SK-N-SH (cell line): Measurements from ENCODE around the gene IL17RA. TPM values are rescaled to one million over a fixed set of nuclear protein-coding genes. Genes with fewer than 3 reads are reported as not detected.

Experiments
- CTCF ChIA-PET: fragments of 300-600, 350-600 bp; formaldehyde crosslinking; extraction: SDS; loops from one replicate; lab custom pipeline; 2021; lab: Yijun Ruan, JAX
- POLR2A ChIA-PET: fragments of 350-600 bp; sonication (Branson Sonifier 250); formaldehyde crosslinking; extraction: SDS; loops from one replicate; lab custom pipeline; 2020; ENCODE audit warnings: antibody characterized with exemption, inconsistent platforms; lab: Yijun Ruan, JAX
- DNase-seq: peaks from one replicate; pipeline ENCODE4 v3.0.0; 2012
- H2AFZ ChIP-seq: fragments of 200-600 bp; sonication (generic); 2 replicates; pipeline ENCODE4 v1.8.1; 2016; ENCODE audit warnings: antibody characterized with exemption, mild to moderate bottlenecking, low read depth
- H3F3A ChIP-seq: fragments of 200-600 bp; sonication (generic); replicated peaks from 2 replicates; pipeline ENCODE3; 2016; ENCODE audit warnings: antibody characterized with exemption, mild to moderate bottlenecking; ENCODE audit not compliant: insufficient read depth
- H3K27ac ChIP-seq, 2 experiments: fragments of 200-500 bp in 1 of 2; fragments of 200-600 bp in 1 of 2; sonication (Bioruptor generic) in 1 of 2; sonication (generic), shearing (Covaris generic) in 1 of 2; 2 replicates each; pipeline versions ENCODE4 v1.5.1 to v1.6.1; 2014 to 2016; ENCODE audit warnings: low read depth in 2 of 2, inconsistent platforms in 1 of 2, low read length in 1 of 2, mild to moderate bottlenecking in 1 of 2, mixed read lengths in 1 of 2
- H3K27me3 ChIP-seq: fragments of 200-600 bp; sonication (generic), shearing (Covaris generic); 2 replicates; pipeline ENCODE4 v1.6.1; 2016; ENCODE audit warnings: mixed run types; ENCODE audit not compliant: insufficient read depth
- H3K36me3 ChIP-seq, 2 experiments: fragments of 200-500 bp in 1 of 2; fragments of 200-600 bp in 1 of 2; sonication (Bioruptor generic) in 1 of 2; sonication (generic) in 1 of 2; replicated peaks in 1 of 2; 2 replicates each; pipeline versions ENCODE3 to v1.5.1; 2014 to 2016; ENCODE audit warnings: low read length in 1 of 2, mild to moderate bottlenecking in 1 of 2; ENCODE audit not compliant: insufficient read depth in 2 of 2, control insufficient read depth in 1 of 2
- H3K4me1 ChIP-seq, 2 experiments: fragments of 200-500 bp in 1 of 2; fragments of 200-600 bp in 1 of 2; sonication (Bioruptor generic) in 1 of 2; sonication (generic), shearing (Covaris generic) in 1 of 2; 2 replicates each; pipeline versions ENCODE4 v1.5.1 to v1.6.1; 2014 to 2016; ENCODE audit warnings: low read depth in 1 of 2, low read length in 1 of 2, mixed run types in 1 of 2; ENCODE audit not compliant: insufficient read depth in 2 of 2, control insufficient read depth in 1 of 2
- H3K4me2 ChIP-seq: fragments of 200-600 bp; sonication (generic), shearing (Covaris generic); 2 replicates; pipeline ENCODE4 v1.6.1; 2017; ENCODE audit warnings: mixed run types
- H3K4me3 ChIP-seq, 2 experiments: fragments of 200-500 bp in 1 of 2; fragments of 200-600 bp in 1 of 2; sonication (Bioruptor generic) in 1 of 2; sonication (generic), shearing (Covaris generic) in 1 of 2; 2 replicates each; pipeline versions ENCODE4 v1.5.1 to v1.8.1; 2014 to 2016; ENCODE audit warnings: low read depth in 2 of 2, inconsistent platforms in 1 of 2, low read length in 1 of 2, mild to moderate bottlenecking in 1 of 2, mixed read lengths in 1 of 2, moderate library complexity in 1 of 2
- H3K79me2 ChIP-seq: fragments of 200-600 bp; sonication (generic); 2 replicates; pipeline ENCODE4 v1.8.1; 2017; ENCODE audit warnings: mild to moderate bottlenecking; ENCODE audit not compliant: insufficient read depth
- H3K9ac ChIP-seq: fragments of 200-600 bp; sonication (generic); 2 replicates; pipeline ENCODE4 v1.6.1; 2017; ENCODE audit warnings: mixed run types
- H3K9me2 ChIP-seq: fragments of 200-600 bp; sonication (generic); 2 replicates; pipeline ENCODE4 v1.6.1; 2017; ENCODE audit warnings: mixed run types
- H3K9me3 ChIP-seq: fragments of 200-600 bp; sonication (generic); 2 replicates; pipeline ENCODE4 v1.6.1; 2017; ENCODE audit warnings: mixed run types, mild to moderate bottlenecking, moderate library complexity
- H4K20me1 ChIP-seq: fragments of 200-600 bp; sonication (generic); 2 replicates; pipeline ENCODE4 v1.6.1; 2017; ENCODE audit warnings: mild to moderate bottlenecking, mixed run types; ENCODE audit not compliant: insufficient read depth
- CHD2 ChIP-seq: fragments of 150-350 bp; IDR thresholded peaks from 2 replicates; pipeline ENCODE4 v1.6.1; 2018; ENCODE audit warnings: low read length; ENCODE audit not compliant: partially characterized antibody
- MEF2A ChIP-seq: IDR thresholded peaks from 2 replicates; pipeline ENCODE4 v1.4.0; 2012; ENCODE audit warnings: low read depth, borderline replicate concordance
- WGBS: methylation state at CpG from one replicate; pipeline ENCODE4 v1.1.6; 2017; ENCODE audit warnings: low lambda C conversion rate; 5-methylcytosine and 5-hydroxymethylcytosine counted together
- polyA plus RNA-seq, 3 experiments: library from polyadenylated mRNA; depleted of rRNA; stranded (reverse); fragments of >200 nt; gene quantifications; 2 replicates each; pipeline ENCODE4 v1.2.3, GENCODE V29; 2012
- TF ChIP-seq, protein P1 (sequence below): IDR thresholded peaks from 2 replicates; pipeline ENCODE4 v1.4.0; 2012; ENCODE audit warnings: low read depth
- TF ChIP-seq, protein P2 (sequence below): IDR thresholded peaks from 2 replicates; pipeline ENCODE4; 2012
- TF ChIP-seq, protein P3 (sequence below): fragments of 150-350 bp; IDR thresholded peaks from 2 replicates; pipeline ENCODE4 v1.6.1; 2016; ENCODE audit warnings: mild to moderate bottlenecking, low read depth, low read length
- TF ChIP-seq, protein P4 (sequence below): IDR thresholded peaks from 2 replicates; pipeline ENCODE4 v1.6.1; 2012; ENCODE audit warnings: mild to moderate bottlenecking, low read depth, low read length, moderate library complexity
- TF ChIP-seq, protein P5 (sequence below): fragments of 150-350 bp; IDR thresholded peaks from 2 replicates; pipeline ENCODE4 v1.6.1; 2017; ENCODE audit warnings: antibody characterized with exemption, low read length, low read depth, borderline replicate concordance

IL17RA gene
- polyA plus RNA-seq, 1 of the 3 experiments (the other 2 are of a cell fraction): 4.5 TPM

DNA sequence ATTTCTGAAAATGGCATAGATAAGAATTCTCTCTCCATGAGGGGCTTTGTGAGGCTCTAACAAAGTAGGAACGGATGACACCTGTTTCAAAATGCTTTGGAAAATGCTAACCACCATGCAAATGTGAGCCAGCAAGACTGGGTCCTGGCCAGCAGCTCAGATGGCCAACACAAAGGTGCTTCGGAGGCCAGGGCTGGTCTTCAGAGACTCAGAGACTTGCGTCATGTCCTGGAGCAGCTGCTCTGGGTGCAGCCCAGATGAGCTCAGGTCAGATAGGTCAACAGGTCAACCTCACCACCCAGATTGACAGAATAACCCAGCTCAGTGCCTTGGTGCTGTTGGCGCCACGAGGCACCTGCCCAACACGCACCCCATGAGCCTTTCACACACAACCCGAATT is 48.3 kb downstream of the IL17RA start:
- Histone ChIP-seq H2AFZ (no peak overlapping the region), H4K20me1 (no peaks in the 10 kb centered on the region), H3K27me3 (no peaks in the 10 kb centered on the region), H3K36me3 (peaks cover 0 to 11% of the 10 kb centered on the region in 2 experiments), H3K27ac (no peak overlapping the region), H3K9me2 (no peaks in the 10 kb centered on the region), H3F3A (no peaks in the 10 kb centered on the region), H3K4me2 (no peak overlapping the region), H3K79me2 (no peaks in the 10 kb centered on the region), H3K9me3 (no peaks in the 10 kb centered on the region), H3K4me1 (no peaks in the 10 kb centered on the region; a peak in 1 of 4 replicates), H3K4me3 (no peak overlapping the region), H3K9ac (no peak overlapping the region)
- DNase-seq: no peak
- CTCF ChIA-PET: interaction anchor here (3.8 kb wide), 1 partner anchor 39 kb away, joined by 15 read pairs; no protein-coding TSS in a partner anchor
- POLR2A ChIA-PET: no interaction called here
- TF ChIP-seq, protein P1, sequence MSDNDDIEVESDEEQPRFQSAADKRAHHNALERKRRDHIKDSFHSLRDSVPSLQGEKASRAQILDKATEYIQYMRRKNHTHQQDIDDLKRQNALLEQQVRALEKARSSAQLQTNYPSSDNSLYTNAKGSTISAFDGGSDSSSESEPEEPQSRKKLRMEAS: no peak
- TF ChIP-seq, protein P2, sequence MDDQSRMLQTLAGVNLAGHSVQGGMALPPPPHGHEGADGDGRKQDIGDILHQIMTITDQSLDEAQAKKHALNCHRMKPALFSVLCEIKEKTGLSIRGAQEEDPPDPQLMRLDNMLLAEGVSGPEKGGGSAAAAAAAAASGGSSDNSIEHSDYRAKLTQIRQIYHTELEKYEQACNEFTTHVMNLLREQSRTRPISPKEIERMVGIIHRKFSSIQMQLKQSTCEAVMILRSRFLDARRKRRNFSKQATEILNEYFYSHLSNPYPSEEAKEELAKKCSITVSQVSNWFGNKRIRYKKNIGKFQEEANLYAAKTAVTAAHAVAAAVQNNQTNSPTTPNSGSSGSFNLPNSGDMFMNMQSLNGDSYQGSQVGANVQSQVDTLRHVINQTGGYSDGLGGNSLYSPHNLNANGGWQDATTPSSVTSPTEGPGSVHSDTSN: no peak
- no peak for TF ChIP-seq MEF2A
- TF ChIP-seq, protein P3, sequence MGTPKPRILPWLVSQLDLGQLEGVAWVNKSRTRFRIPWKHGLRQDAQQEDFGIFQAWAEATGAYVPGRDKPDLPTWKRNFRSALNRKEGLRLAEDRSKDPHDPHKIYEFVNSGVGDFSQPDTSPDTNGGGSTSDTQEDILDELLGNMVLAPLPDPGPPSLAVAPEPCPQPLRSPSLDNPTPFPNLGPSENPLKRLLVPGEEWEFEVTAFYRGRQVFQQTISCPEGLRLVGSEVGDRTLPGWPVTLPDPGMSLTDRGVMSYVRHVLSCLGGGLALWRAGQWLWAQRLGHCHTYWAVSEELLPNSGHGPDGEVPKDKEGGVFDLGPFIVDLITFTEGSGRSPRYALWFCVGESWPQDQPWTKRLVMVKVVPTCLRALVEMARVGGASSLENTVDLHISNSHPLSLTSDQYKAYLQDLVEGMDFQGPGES: no peak
- no peak for TF ChIP-seq CHD2
- TF ChIP-seq, protein P4, sequence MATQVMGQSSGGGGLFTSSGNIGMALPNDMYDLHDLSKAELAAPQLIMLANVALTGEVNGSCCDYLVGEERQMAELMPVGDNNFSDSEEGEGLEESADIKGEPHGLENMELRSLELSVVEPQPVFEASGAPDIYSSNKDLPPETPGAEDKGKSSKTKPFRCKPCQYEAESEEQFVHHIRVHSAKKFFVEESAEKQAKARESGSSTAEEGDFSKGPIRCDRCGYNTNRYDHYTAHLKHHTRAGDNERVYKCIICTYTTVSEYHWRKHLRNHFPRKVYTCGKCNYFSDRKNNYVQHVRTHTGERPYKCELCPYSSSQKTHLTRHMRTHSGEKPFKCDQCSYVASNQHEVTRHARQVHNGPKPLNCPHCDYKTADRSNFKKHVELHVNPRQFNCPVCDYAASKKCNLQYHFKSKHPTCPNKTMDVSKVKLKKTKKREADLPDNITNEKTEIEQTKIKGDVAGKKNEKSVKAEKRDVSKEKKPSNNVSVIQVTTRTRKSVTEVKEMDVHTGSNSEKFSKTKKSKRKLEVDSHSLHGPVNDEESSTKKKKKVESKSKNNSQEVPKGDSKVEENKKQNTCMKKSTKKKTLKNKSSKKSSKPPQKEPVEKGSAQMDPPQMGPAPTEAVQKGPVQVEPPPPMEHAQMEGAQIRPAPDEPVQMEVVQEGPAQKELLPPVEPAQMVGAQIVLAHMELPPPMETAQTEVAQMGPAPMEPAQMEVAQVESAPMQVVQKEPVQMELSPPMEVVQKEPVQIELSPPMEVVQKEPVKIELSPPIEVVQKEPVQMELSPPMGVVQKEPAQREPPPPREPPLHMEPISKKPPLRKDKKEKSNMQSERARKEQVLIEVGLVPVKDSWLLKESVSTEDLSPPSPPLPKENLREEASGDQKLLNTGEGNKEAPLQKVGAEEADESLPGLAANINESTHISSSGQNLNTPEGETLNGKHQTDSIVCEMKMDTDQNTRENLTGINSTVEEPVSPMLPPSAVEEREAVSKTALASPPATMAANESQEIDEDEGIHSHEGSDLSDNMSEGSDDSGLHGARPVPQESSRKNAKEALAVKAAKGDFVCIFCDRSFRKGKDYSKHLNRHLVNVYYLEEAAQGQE: no peak
- WGBS: 97% methylated on average over 3 of the region's 7 CpGs

DNA sequence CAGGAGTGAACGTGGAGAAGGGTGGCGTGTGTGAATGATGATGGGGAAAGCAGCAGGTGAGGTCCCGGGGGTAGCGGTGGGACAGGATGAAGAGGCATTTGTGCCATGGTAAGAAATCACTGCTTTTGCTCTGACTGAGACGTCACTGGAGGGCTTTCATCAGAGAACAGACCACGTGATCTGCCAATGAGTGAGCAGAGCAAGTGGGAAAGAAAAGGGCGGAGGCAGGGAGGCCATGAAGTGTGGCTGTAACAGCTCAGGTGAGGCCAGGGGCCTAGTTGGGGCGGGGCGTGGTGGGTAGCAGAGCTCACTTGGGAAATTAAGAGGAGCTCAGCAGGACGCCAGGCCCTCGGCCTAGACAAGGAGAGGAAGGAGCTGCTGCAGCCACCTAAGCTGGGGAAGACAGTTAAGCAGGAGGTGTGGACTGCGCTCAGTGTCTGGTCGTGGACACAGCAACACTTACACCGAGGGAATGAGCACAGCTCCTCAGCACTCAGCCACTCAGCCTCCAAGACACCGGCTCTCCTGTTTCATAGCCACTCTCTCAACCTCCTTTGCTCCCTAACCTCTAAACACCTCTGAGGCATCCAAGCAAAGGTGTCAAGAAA is 50.5 kb downstream of the IL17RA start:
- ChIA-PET CTCF (interaction anchor here (1.2 to 1.3 kb wide), 2 partner anchors 14 to 36 kb away, joined by 3 to 7 read pairs; partner anchors contain the start of gene TMEM121B), POLR2A (no interaction called here)
- Histone ChIP-seq H3F3A (no peaks in the 10 kb centered on the region), H2AFZ (no peak overlapping the region), H3K36me3 (peaks cover 0 to 15% of the 10 kb centered on the region in 2 experiments), H3K9me3 (no peaks in the 10 kb centered on the region), H3K9me2 (no peaks in the 10 kb centered on the region), H3K27ac (no peak overlapping the region), H3K4me3 (no peak overlapping the region), H3K79me2 (no peaks in the 10 kb centered on the region), H3K27me3 (no peaks in the 10 kb centered on the region), H3K4me2 (no peak overlapping the region), H3K9ac (no peak overlapping the region), H4K20me1 (no peaks in the 10 kb centered on the region), H3K4me1 (no peaks in the 10 kb centered on the region; a peak in 1 of 4 replicates)
- TF ChIP-seq, protein P4: no peak
- TF ChIP-seq, protein P5, sequence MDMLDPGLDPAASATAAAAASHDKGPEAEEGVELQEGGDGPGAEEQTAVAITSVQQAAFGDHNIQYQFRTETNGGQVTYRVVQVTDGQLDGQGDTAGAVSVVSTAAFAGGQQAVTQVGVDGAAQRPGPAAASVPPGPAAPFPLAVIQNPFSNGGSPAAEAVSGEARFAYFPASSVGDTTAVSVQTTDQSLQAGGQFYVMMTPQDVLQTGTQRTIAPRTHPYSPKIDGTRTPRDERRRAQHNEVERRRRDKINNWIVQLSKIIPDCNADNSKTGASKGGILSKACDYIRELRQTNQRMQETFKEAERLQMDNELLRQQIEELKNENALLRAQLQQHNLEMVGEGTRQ: no peak
- 95% methylated on average over 14 of the region's 15 CpGs for WGBS
- no peak for DNase-seq
